Activated naive CD4-positive, alpha-beta T cell treated with anti-CD3 and anti-CD28 coated beads for 36 hours (primary cell): Measurements from ENCODE around the gene ZNF662. TPM values are rescaled to one million over a fixed set of nuclear protein-coding genes. Genes with fewer than 3 reads are reported as not detected.
"Not testable (repeated sequence)": the region's sequence is repeated elsewhere in the genome, so short reads cannot be mapped to it uniquely, and the experiment has no call there.

Experiments
- CTCF ChIA-PET: fragments of 350-600 bp; sonication (Branson Sonifier 250); formaldehyde crosslinking; loops from one replicate; lab custom pipeline; 2021; ENCODE audit warnings: antibody characterized with exemption; lab: Charles Lee
- DNase-seq: peaks from one replicate; pipeline ENCODE4 v3.0.0-alpha.2; 2020
- H3K27ac Mint-ChIP-seq: one replicate; pipeline ENCODE4 v1.8.0; 2021; ENCODE audit warnings: mild to moderate bottlenecking, mixed read lengths
- H3K27me3 Mint-ChIP-seq: one replicate; pipeline ENCODE4 v1.8.0; 2021; ENCODE audit warnings: low read depth, mixed read lengths
- H3K36me3 Mint-ChIP-seq: one replicate; pipeline ENCODE4 v1.8.0; 2021; ENCODE audit warnings: low read depth, mixed read lengths
- H3K4me1 Mint-ChIP-seq: one replicate; pipeline ENCODE4 v1.8.0; 2021; ENCODE audit warnings: low read depth, mixed read lengths
- H3K4me3 Mint-ChIP-seq: one replicate; pipeline ENCODE4 v1.8.0; 2021; ENCODE audit warnings: mild to moderate bottlenecking, moderate library complexity, mixed read lengths
- H3K9me3 Mint-ChIP-seq: one replicate; pipeline ENCODE4 v1.8.0; 2021; ENCODE audit warnings: mixed read lengths
- intact Hi-C: fragments of 100-400 bp; cut with micrococcal nuclease; formaldehyde crosslinking; loops from one replicate; pipeline ENCODE4 v1.15.1; 2023
- total RNA-seq, 2 experiments: library from RNA; stranded (reverse); gene quantifications; one replicate each; pipeline ENCODE4 v1.2.3, GENCODE V29; 2021

Gene ZNF662
- total RNA-seq, 2 experiments from 2014 or later = 1.2 to 1.5 TPM

- CTCF ChIA-PET = interaction anchor here (1.0 kb wide), 1 partner anchor 45 kb away, joined by 3 read pairs; no protein-coding TSS in a partner anchor
- H3K4me3 Mint-ChIP-seq = no peak overlapping the region
- no peaks in the 10 kb centered on the region for H3K9me3 Mint-ChIP-seq
- peaks cover 5% of the 10 kb centered on the region for H3K4me1 Mint-ChIP-seq
- H3K36me3 Mint-ChIP-seq = no peaks in the 10 kb centered on the region
- no peaks in the 10 kb centered on the region for H3K27me3 Mint-ChIP-seq
- intact Hi-C loops = no loop called here
- H3K27ac Mint-ChIP-seq = no peak overlapping the region
- no peak for DNase-seq
Measured at GRCh38 chr3:42876401-42876800, 29.5 kb upstream of the ZNF662 start.

- CTCF ChIA-PET = interaction anchor here (0.6 to 2.4 kb wide), 2 partner anchors 8 to 1074 kb away, joined by 3 to 7 read pairs; no protein-coding TSS in a partner anchor
- no peaks in the 10 kb centered on the region for H3K27me3 Mint-ChIP-seq
- peaks cover 6% of the 10 kb centered on the region for H3K4me1 Mint-ChIP-seq
- no peaks in the 10 kb centered on the region for H3K36me3 Mint-ChIP-seq
- intact Hi-C loops = no loop called here
- DNase-seq = no peak
- H3K9me3 Mint-ChIP-seq = no peaks in the 10 kb centered on the region
- H3K27ac Mint-ChIP-seq = no peak overlapping the region
- no peak overlapping the region for H3K4me3 Mint-ChIP-seq
Measured at GRCh38 chr3:42876940-42877720, 28.8 kb upstream of the ZNF662 start.

- Mint-ChIP-seq H3K4me1 (peaks cover 6% of the 10 kb centered on the region), H3K4me3 (no peak overlapping the region), H3K27ac (no peak overlapping the region), H3K9me3 (no peaks in the 10 kb centered on the region), H3K36me3 (no peaks in the 10 kb centered on the region), H3K27me3 (no peaks in the 10 kb centered on the region)
- DNase-seq = no peak
- CTCF ChIA-PET = interaction anchor here (0.9 to 2.6 kb wide), 5 partner anchors 9 to 134 kb away, joined by 3 to 13 read pairs (median 6); no protein-coding TSS in a partner anchor
- intact Hi-C loops = no loop called here
Measured at GRCh38 chr3:42877881-42878280, 28.1 kb upstream of the ZNF662 start.

GRCh38 chr3:42880183-42880582 lies 25.8 kb upstream of the ZNF662 start:
- no peak for DNase-seq
- Mint-ChIP-seq H3K4me1 (peaks cover 10% of the 10 kb centered on the region), H3K9me3 (no peaks in the 10 kb centered on the region), H3K27me3 (no peaks in the 10 kb centered on the region), H3K4me3 (peak overlapping the region; percentile 75), H3K36me3 (no peaks in the 10 kb centered on the region), H3K27ac (no peak overlapping the region)
- CTCF ChIA-PET = interaction anchor here (1.3 to 2.6 kb wide), 2 partner anchors 49 to 61 kb away, joined by 3 to 13 read pairs; no protein-coding TSS in a partner anchor
- intact Hi-C loops = loop anchor here (2.0 to 5.0 kb wide), 2 partner anchors 41 to 378 kb away; partner anchors contain the start of gene VIPR1

- no peak overlapping the region for H3K27ac Mint-ChIP-seq
- CTCF ChIA-PET = interaction anchor here (0.6 to 2.0 kb wide), 10 partner anchors 11 to 135 kb away, joined by 3 to 19 read pairs (median 4); no protein-coding TSS in a partner anchor
- H3K36me3 Mint-ChIP-seq = no peaks in the 10 kb centered on the region
- H3K27me3 Mint-ChIP-seq = no peaks in the 10 kb centered on the region
- intact Hi-C loops = loop anchor here (1.0 to 5.0 kb wide), 7 partner anchors 24 to 379 kb away; partner anchors contain the start of genes HIGD1A and VIPR1
- peak; percentile 91 for DNase-seq
- no peaks in the 10 kb centered on the region for H3K9me3 Mint-ChIP-seq
- peaks cover 10% of the 10 kb centered on the region for H3K4me1 Mint-ChIP-seq
- H3K4me3 Mint-ChIP-seq = peak overlapping the region; percentile 75
Measured at GRCh38 chr3:42880601-42881451, 25.1 kb upstream of the ZNF662 start.

DNA sequence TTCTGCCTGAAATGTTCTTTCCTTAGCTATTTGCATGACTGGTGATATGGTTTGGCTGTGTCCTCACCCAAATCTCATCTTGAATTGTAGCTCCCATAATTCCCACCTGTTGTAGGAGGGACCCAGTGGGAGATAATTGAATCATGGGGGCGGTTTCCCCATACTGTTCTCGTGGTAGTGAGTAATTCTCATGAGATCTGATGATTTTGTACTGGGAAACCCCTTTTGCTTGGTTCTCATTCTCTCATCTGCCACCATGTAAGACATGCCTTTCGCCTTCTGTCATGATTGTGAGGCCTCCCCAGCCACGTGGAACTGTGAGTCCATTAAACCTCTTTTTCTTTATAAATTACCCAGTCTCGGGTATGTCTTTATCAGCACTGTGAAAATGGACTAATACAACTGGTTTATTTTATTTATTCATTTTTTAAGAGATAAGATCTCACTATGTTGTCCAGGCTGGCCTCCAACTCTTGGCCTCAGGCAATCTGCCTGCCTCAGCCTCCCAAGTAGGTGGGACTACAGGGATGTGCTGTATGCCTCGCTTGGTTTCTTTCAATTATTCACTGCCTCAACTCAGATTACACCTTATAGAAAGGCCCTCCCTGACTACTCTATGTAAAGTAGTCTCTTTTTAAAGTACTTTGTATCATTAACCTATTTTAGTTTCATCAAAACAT lies 22.6 kb upstream of the ZNF662 start:
- not testable (repeated sequence) for H3K27ac Mint-ChIP-seq, H3K9me3 Mint-ChIP-seq, H3K36me3 Mint-ChIP-seq, H3K4me3 Mint-ChIP-seq, H3K27me3 Mint-ChIP-seq
- peak; percentile 15 for DNase-seq
- H3K4me1 Mint-ChIP-seq = peaks cover 10% of the 10 kb centered on the region
- CTCF ChIA-PET = interaction anchor here (0.7 to 1.0 kb wide), 2 partner anchors 52 to 440 kb away, joined by 3 to 5 read pairs; no protein-coding TSS in a partner anchor
- intact Hi-C loops = loop anchor here (5.0 kb wide), 1 partner anchor 381 kb away; the partner anchor contains the start of gene VIPR1

GRCh38 chr3:42884324-42884723 lies 21.6 kb upstream of the ZNF662 start:
- no peak for DNase-seq
- peaks cover 10% of the 10 kb centered on the region for H3K4me1 Mint-ChIP-seq
- H3K36me3 Mint-ChIP-seq = no peaks in the 10 kb centered on the region
- CTCF ChIA-PET = no interaction called here
- H3K4me3 Mint-ChIP-seq = no peak overlapping the region
- peaks cover 4% of the 10 kb centered on the region for H3K27me3 Mint-ChIP-seq
- H3K9me3 Mint-ChIP-seq = no peaks in the 10 kb centered on the region
- no peak overlapping the region for H3K27ac Mint-ChIP-seq
- intact Hi-C loops = loop anchor here (5.0 kb wide), 1 partner anchor 382 kb away; the partner anchor contains the start of gene VIPR1

GRCh38 chr3:42886294-42886822 lies 19.6 kb upstream of the ZNF662 start:
- H3K27me3 Mint-ChIP-seq = peaks cover 4% of the 10 kb centered on the region
- H3K4me1 Mint-ChIP-seq = peaks cover 6% of the 10 kb centered on the region
- intact Hi-C loops = no loop called here
- DNase-seq = no peak
- H3K4me3 Mint-ChIP-seq = no peak overlapping the region
- H3K36me3 Mint-ChIP-seq = no peaks in the 10 kb centered on the region
- H3K9me3 Mint-ChIP-seq = no peaks in the 10 kb centered on the region
- CTCF ChIA-PET = no interaction called here
- no peak overlapping the region for H3K27ac Mint-ChIP-seq

DNA sequence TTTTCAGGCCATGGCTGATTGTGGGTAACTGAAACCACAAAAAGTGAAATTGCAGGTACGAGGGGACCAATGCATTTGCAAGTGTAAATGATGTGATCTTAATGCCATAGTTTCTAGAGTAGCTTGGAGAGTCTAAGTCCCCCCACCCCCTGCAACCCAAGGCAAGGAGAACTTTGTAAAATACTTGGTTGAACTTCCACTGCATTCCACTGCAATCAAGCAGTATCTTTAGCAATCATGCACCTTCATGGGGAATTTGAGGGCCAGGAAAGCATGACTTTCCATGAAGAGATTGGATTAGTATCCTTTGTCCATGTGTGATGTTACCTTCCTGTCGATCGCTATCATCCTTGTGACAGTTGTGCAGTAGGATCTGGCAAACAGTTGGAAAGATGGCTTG lies 18.9 kb upstream of the ZNF662 start:
- no peaks in the 10 kb centered on the region for H3K36me3 Mint-ChIP-seq
- no peak overlapping the region for H3K27ac Mint-ChIP-seq
- no peak for DNase-seq
- intact Hi-C loops = no loop called here
- no peak overlapping the region for H3K4me3 Mint-ChIP-seq
- peaks cover 4% of the 10 kb centered on the region for H3K27me3 Mint-ChIP-seq
- H3K4me1 Mint-ChIP-seq = peaks cover 4% of the 10 kb centered on the region
- CTCF ChIA-PET = interaction anchor here (0.8 kb wide), 1 partner anchor 48 kb away, joined by 3 read pairs; no protein-coding TSS in a partner anchor
- H3K9me3 Mint-ChIP-seq = no peaks in the 10 kb centered on the region

DNA sequence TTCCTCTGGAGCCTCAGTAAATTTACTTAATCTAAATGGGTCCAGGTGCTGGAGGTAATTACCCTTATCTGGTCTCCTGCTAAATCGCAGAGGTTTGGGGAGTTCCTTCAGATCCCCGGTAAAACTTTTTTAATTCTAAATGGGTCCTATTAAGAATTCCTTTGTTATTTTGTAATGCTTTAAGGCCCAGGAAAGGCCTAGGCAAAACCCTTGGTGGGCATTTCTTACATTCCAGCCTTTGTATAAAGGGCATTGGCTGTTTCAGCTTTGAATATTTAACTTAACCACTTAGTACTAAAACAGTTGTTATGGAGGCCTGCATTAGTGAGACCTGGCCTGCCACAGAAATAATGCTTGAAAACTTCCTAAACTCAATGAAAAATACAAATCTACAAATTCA lies 14.9 kb upstream of the ZNF662 start:
- Mint-ChIP-seq H3K27me3 (peaks cover 4% of the 10 kb centered on the region), H3K9me3 (no peaks in the 10 kb centered on the region), H3K36me3 (no peaks in the 10 kb centered on the region), H3K4me3 (no peak overlapping the region), H3K4me1 (no peaks in the 10 kb centered on the region), H3K27ac (no peak overlapping the region)
- CTCF ChIA-PET = no interaction called here
- intact Hi-C loops = no loop called here
- DNase-seq = no peak

GRCh38 chr3:42892169-42892568 lies 13.8 kb upstream of the ZNF662 start:
- CTCF ChIA-PET = no interaction called here
- no peak overlapping the region for H3K27ac Mint-ChIP-seq
- no peak for DNase-seq
- H3K36me3 Mint-ChIP-seq = no peaks in the 10 kb centered on the region
- H3K27me3 Mint-ChIP-seq = peaks cover 4% of the 10 kb centered on the region
- H3K4me1 Mint-ChIP-seq = no peaks in the 10 kb centered on the region
- intact Hi-C loops = no loop called here
- H3K4me3 Mint-ChIP-seq = no peak overlapping the region
- no peaks in the 10 kb centered on the region for H3K9me3 Mint-ChIP-seq
